ENCODE results near the gene ZNF778. TPM values are rescaled to one million over a fixed set of nuclear protein-coding genes. Genes with fewer than 3 reads are reported as not detected.

ZNF778 gene
- polyA plus RNA-seq, 1 experiment: 5.5 TPM

DNA sequence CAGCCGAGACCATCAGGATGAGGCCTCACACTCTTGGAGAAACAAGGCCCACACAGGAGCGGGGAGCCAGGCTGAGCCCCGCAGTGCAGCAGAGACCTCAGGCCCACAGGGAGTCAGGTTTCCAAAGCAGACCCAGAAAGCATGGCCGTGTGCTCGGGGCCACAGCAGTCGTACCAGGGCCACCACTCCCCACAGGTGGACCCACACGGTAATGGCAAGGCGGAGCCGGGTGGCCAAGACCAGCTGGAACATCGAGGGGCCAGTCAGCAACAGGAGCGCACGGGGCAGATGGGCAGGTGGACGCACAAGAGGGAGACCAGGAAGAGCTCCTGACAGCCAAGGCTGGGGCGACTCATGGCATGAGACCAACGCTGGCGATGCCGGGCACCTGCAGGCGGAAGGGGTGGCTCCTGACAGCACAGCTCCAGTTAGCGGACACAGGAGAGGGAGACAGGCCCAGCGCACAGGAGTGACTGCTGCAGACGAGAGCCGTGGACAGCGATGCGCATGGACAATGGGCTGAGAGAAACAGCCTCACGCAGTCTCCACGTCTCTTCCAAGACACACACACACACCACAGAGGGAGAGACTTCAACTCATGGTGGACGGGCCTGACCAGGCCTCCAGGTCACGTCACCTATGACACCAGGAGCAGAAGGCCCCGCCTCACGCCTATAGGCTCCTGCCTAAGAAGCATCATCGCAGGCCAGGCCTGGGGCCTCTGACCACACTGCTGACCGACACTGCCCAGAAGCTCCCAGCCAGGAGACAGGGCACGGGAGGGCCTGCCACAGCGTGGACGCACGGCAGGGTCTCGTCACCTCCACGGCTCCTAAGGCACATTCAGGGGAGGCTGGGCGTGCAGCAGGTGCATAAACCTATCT, 58.6 kb downstream of the ZNF778 start:
- ChIA-PET CTCF (interaction anchor here (1.3 kb wide), 1 partner anchor 13 kb away, joined by 5 read pairs; no protein-coding TSS in a partner anchor), POLR2A (no interaction called here)
- Histone ChIP-seq H3K36me3 (ENCODE audit: control insufficient read depth, insufficient read depth, low read length) (peaks cover 44% of the 10 kb centered on the region), H3K27me3 (ENCODE audit: control insufficient read depth, insufficient read depth, low read length) (no peaks in the 10 kb centered on the region), H3K4me3 (ENCODE audit: low read depth, low read length) (no peak overlapping the region)
- TF ChIP-seq, protein P1, sequence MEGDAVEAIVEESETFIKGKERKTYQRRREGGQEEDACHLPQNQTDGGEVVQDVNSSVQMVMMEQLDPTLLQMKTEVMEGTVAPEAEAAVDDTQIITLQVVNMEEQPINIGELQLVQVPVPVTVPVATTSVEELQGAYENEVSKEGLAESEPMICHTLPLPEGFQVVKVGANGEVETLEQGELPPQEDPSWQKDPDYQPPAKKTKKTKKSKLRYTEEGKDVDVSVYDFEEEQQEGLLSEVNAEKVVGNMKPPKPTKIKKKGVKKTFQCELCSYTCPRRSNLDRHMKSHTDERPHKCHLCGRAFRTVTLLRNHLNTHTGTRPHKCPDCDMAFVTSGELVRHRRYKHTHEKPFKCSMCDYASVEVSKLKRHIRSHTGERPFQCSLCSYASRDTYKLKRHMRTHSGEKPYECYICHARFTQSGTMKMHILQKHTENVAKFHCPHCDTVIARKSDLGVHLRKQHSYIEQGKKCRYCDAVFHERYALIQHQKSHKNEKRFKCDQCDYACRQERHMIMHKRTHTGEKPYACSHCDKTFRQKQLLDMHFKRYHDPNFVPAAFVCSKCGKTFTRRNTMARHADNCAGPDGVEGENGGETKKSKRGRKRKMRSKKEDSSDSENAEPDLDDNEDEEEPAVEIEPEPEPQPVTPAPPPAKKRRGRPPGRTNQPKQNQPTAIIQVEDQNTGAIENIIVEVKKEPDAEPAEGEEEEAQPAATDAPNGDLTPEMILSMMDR (IDR thresholded peaks at IDR 0.05; ENCODE audit: insufficient read depth, low read depth, low read length): no peak
- no peak for DNase-seq (ENCODE audit: low read depth)

- Histone ChIP-seq H3K27me3 (ENCODE audit: control insufficient read depth, insufficient read depth, low read length) (no peaks in the 10 kb centered on the region), H3K36me3 (ENCODE audit: control insufficient read depth, insufficient read depth, low read length) (peaks cover 44% of the 10 kb centered on the region), H3K4me3 (ENCODE audit: low read depth, low read length) (no peak overlapping the region)
- POLR2A ChIA-PET: no interaction called here
- DNase-seq (ENCODE audit: low read depth): no peak
- TF ChIP-seq, protein P1 (IDR thresholded peaks at IDR 0.05; ENCODE audit: insufficient read depth, low read depth, low read length): no peak
- CTCF ChIA-PET: interaction anchor here (1.5 kb wide), 1 partner anchor 12 kb away, joined by 5 read pairs; no protein-coding TSS in a partner anchor
Observed at GRCh38 chr16:89277049-89277448, 59.5 kb downstream of the ZNF778 start.

GRCh38 chr16:89277641-89278341, 60.3 kb downstream of the ZNF778 start:
- POLR2A ChIA-PET: no interaction called here
- Histone ChIP-seq H3K27me3 (ENCODE audit: control insufficient read depth, insufficient read depth, low read length) (no peaks in the 10 kb centered on the region), H3K4me3 (ENCODE audit: low read depth, low read length) (no peak overlapping the region), H3K36me3 (ENCODE audit: control insufficient read depth, insufficient read depth, low read length) (peaks cover 46% of the 10 kb centered on the region)
- TF ChIP-seq, protein P1 (IDR thresholded peaks at IDR 0.05; ENCODE audit: insufficient read depth, low read depth, low read length): no peak
- CTCF ChIA-PET: interaction anchor here (1.5 kb wide), 1 partner anchor 12 kb away, joined by 5 read pairs; no protein-coding TSS in a partner anchor
- DNase-seq (ENCODE audit: low read depth): no peak

DNA sequence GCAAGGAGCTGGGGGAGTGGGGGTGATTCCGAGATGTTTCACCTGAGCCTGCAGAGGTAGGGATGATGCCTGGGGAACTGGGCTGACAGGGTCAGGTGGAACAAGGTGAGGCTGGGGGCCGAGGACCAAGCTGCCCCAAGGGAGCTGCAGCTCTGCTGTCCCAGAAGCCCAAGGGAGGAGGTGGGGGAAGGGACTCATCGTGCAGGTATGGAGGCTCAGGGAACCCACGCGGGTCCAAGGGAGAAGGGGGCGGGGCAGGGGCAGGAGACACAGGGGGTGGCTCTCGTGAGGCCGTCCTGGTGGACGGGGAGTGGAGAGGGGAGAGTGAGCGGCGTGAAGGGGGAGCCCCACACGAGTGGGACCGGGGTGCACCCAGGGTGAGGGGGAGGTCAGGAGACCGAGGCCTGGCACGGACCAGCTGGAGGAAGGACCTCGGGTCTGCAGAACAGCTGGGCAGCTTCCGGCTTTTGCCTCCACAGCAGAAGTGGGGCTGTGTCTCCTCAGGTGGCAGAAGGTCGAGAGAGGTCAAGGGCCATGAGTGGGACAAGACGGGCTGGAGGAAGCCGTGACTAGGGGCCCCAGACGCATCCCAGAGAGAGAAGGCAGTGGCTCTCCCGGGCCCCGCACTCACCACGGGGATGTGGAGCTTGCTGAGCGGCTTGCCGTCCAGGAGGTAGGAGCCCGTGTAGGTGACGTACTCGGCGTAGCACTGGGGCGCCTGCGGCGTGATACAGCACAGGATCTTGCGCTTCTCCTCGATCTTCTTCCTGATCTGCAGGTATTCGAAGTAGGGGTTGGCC, 61.1 kb downstream of the ZNF778 start:
- H3K36me3 ChIP-seq (ENCODE audit: control insufficient read depth, insufficient read depth, low read length): peaks cover 48% of the 10 kb centered on the region
- CTCF ChIA-PET: interaction anchor here (3.2 kb wide), 1 partner anchor 11 kb away, joined by 14 read pairs; no protein-coding TSS in a partner anchor
- DNase-seq (ENCODE audit: low read depth): no peak
- no peak overlapping the region for H3K4me3 ChIP-seq (ENCODE audit: low read depth, low read length)
- TF ChIP-seq, protein P1 (IDR thresholded peaks at IDR 0.05; ENCODE audit: insufficient read depth, low read depth, low read length): no peak
- no peaks in the 10 kb centered on the region for H3K27me3 ChIP-seq (ENCODE audit: control insufficient read depth, insufficient read depth, low read length)
- POLR2A ChIA-PET: no interaction called here
